ENCODE results near the gene AIFM3. TPM values are rescaled to one million over a fixed set of nuclear protein-coding genes. Genes with fewer than 3 reads are reported as not detected.

Gene AIFM3
- total and polyA plus RNA-seq, 2 experiments from 2014 or later: 0.45 to 1.5 TPM

GRCh38 chr22:20957683-20958431, 9.2 kb upstream of the AIFM3 start:
- no peak overlapping the region for H3K27ac Mint-ChIP-seq
- DNase-seq (ENCODE audit: low spot score): peak; percentile 82

DNA sequence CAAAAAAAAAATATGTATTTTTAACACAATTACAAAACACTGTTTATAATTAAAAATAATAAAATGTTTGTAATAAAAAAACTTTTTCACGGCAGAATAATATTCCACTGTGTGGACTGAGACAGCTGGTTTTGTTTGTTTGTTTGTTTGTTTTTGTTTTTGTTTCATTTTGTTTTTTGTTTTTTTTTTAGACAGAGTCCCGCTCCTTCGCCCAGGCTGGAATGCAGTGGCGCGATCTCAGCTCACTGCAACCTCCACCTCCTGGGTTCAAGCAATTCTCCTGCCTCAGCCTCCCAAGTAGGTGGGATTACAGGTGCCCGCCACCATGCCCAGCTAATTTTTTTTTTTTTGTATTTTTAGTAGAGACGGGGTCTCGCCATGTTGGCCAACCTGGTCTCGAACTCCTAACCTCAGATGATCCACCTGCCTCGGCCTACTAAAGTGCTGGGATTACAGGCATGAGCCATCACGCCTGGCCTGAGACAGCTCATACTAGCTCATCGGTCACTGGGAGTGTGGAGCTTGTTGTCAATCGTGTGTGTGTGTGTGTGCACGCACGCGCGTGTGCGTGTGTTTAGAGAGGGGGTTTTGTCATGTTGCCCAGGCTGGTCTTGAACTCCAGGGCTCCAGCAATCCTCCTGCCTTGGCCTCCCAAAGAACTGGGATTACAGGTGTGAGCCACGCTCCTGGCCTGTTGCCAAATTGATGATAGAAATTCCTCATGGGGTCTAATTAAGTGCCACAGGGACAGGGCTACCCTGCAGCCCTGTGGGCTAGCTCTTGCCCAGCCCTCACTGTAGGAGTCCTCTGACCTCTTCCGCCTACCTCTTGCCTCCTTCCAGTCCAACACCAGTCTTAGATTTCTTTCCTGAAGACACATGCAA, 7.2 kb upstream of the AIFM3 start:
- no peak overlapping the region for H3K27ac Mint-ChIP-seq
- Histone ChIP-seq H3K4me1 (ENCODE audit: insufficient read depth) (0 out of 2 replicates have a peak, but pooled peaks cover 7% of the 10 kb centered on the region), H4K20me1 (replicated peaks; ENCODE audit: insufficient read depth) (peaks cover 4% of the 10 kb centered on the region; the same call in 1 of the 2 replicates), H3K9me2 (ENCODE audit: insufficient read depth) (no peaks in the 10 kb centered on the region), H3K4me3 (no peak overlapping the region), H3K27me3 (ENCODE audit: insufficient read depth) (peaks cover 44% of the 10 kb centered on the region), H3F3A (replicated peaks; ENCODE audit: low read depth) (peaks cover 9% of the 10 kb centered on the region), H2AFZ (no peak overlapping the region), H3K4me2 (no peak overlapping the region), H3K27ac (ENCODE audit: low read depth) (no peak overlapping the region), H3K36me3 (ENCODE audit: insufficient read depth) (no peaks in the 10 kb centered on the region), H3K79me2 (replicated peaks; ENCODE audit: insufficient read depth) (no peaks in the 10 kb centered on the region)
- peaks cover 16% of the 10 kb centered on the region for H3K4me1 Mint-ChIP-seq
- H3K4me3 Mint-ChIP-seq: no peak overlapping the region
- no peak for ATAC-seq
- H3K27me3 Mint-ChIP-seq (ENCODE audit: insufficient read depth, low read depth, poor library complexity): peaks cover 49% of the 10 kb centered on the region
- no peaks in the 10 kb centered on the region; the same call in 2 of the 3 replicates for H3K36me3 Mint-ChIP-seq (ENCODE audit: low read depth)
- no peak for DNase-seq (ENCODE audit: low spot score)
- H3K9me3 Mint-ChIP-seq: 0 out of 3 replicates have a peak, but pooled peaks cover 2% of the 10 kb centered on the region
- no peak for TF ChIP-seq ZNF331 (CRISPR knock-in tag; IDR thresholded peaks at IDR 0.05; ENCODE audit: low read depth)
- TF ChIP-seq CREB1 (CRISPR knock-in tag; IDR thresholded peaks at IDR 0.05; ENCODE audit: low read depth): no peak
- no peak for TF ChIP-seq STAT1 (IDR thresholded peaks at IDR 0.05; ENCODE audit: unreplicated experiment)
- no peak for TF ChIP-seq EZH2phosphoT487 (IDR thresholded peaks at IDR 0.05; ENCODE audit: unreplicated experiment)
- TF ChIP-seq, protein P1, sequence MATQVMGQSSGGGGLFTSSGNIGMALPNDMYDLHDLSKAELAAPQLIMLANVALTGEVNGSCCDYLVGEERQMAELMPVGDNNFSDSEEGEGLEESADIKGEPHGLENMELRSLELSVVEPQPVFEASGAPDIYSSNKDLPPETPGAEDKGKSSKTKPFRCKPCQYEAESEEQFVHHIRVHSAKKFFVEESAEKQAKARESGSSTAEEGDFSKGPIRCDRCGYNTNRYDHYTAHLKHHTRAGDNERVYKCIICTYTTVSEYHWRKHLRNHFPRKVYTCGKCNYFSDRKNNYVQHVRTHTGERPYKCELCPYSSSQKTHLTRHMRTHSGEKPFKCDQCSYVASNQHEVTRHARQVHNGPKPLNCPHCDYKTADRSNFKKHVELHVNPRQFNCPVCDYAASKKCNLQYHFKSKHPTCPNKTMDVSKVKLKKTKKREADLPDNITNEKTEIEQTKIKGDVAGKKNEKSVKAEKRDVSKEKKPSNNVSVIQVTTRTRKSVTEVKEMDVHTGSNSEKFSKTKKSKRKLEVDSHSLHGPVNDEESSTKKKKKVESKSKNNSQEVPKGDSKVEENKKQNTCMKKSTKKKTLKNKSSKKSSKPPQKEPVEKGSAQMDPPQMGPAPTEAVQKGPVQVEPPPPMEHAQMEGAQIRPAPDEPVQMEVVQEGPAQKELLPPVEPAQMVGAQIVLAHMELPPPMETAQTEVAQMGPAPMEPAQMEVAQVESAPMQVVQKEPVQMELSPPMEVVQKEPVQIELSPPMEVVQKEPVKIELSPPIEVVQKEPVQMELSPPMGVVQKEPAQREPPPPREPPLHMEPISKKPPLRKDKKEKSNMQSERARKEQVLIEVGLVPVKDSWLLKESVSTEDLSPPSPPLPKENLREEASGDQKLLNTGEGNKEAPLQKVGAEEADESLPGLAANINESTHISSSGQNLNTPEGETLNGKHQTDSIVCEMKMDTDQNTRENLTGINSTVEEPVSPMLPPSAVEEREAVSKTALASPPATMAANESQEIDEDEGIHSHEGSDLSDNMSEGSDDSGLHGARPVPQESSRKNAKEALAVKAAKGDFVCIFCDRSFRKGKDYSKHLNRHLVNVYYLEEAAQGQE (IDR thresholded peaks at IDR 0.05; ENCODE audit: unreplicated experiment): no peak
- TF ChIP-seq ETS1 (IDR thresholded peaks at IDR 0.05): no peak
- TF ChIP-seq POLR2AphosphoS5 (IDR thresholded peaks at IDR 0.05; ENCODE audit: low read depth): no peak

More at GRCh38 chr22:20957683-20958431, 9.2 kb upstream of the AIFM3 start:
- peaks cover 30% of the 10 kb centered on the region for H3K27me3 Mint-ChIP-seq (ENCODE audit: insufficient read depth, low read depth, poor library complexity)
- TF ChIP-seq POLR2AphosphoS5 (IDR thresholded peaks at IDR 0.05; ENCODE audit: low read depth): no peak
- TF ChIP-seq, protein P2, sequence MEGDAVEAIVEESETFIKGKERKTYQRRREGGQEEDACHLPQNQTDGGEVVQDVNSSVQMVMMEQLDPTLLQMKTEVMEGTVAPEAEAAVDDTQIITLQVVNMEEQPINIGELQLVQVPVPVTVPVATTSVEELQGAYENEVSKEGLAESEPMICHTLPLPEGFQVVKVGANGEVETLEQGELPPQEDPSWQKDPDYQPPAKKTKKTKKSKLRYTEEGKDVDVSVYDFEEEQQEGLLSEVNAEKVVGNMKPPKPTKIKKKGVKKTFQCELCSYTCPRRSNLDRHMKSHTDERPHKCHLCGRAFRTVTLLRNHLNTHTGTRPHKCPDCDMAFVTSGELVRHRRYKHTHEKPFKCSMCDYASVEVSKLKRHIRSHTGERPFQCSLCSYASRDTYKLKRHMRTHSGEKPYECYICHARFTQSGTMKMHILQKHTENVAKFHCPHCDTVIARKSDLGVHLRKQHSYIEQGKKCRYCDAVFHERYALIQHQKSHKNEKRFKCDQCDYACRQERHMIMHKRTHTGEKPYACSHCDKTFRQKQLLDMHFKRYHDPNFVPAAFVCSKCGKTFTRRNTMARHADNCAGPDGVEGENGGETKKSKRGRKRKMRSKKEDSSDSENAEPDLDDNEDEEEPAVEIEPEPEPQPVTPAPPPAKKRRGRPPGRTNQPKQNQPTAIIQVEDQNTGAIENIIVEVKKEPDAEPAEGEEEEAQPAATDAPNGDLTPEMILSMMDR (conservative IDR thresholded peaks at IDR 0.05; ENCODE audit: low read depth in 2 of 2): 0 out of 4 replicates have a peak, but pooled peaks of 1 of the 2 experiments have one; percentile 1
- TF ChIP-seq NANOG (IDR thresholded peaks at IDR 0.05; ENCODE audit: borderline replicate concordance): no peak
- H2AFZ ChIP-seq: peak overlapping the region; percentile 97
- H3K4me1 ChIP-seq (ENCODE audit: insufficient read depth): peaks cover 4% of the 10 kb centered on the region; the same call in 1 of the 2 replicates
- H3K4me3 ChIP-seq: peak overlapping the region; percentile 79
- H3K4me2 ChIP-seq: peak overlapping the region; percentile 89
- peaks cover 9% of the 10 kb centered on the region; the same call in 1 of the 2 replicates for H4K20me1 ChIP-seq (replicated peaks; ENCODE audit: insufficient read depth)
- peaks cover 25% of the 10 kb centered on the region for H3K27me3 ChIP-seq (ENCODE audit: insufficient read depth)
- H3K36me3 Mint-ChIP-seq (ENCODE audit: low read depth): peaks cover 11% of the 10 kb centered on the region; the same call in 2 of the 3 replicates
- H3K36me3 ChIP-seq (ENCODE audit: insufficient read depth): 0 out of 2 replicates have a peak, but pooled peaks cover 4% of the 10 kb centered on the region
- H3K4me3 Mint-ChIP-seq: peak overlapping the region; percentile 78
- no peaks in the 10 kb centered on the region for H3K79me2 ChIP-seq (replicated peaks; ENCODE audit: insufficient read depth)
- no peak overlapping the region for H3K27ac ChIP-seq (ENCODE audit: low read depth)
- peaks cover 11% of the 10 kb centered on the region; the same call in 2 of the 3 replicates for H3K4me1 Mint-ChIP-seq
- peaks cover 9% of the 10 kb centered on the region for H3F3A ChIP-seq (replicated peaks; ENCODE audit: low read depth)
- H3K9me2 ChIP-seq (ENCODE audit: insufficient read depth): no peaks in the 10 kb centered on the region
- H3K9me3 Mint-ChIP-seq: 0 out of 3 replicates have a peak, but pooled peaks cover 2% of the 10 kb centered on the region
- peak; percentile 81 for ATAC-seq
